HepG2 (cell line): ENCODE results near the gene TNFAIP3.

ENCODE experiments used
- ATF7 ChIP-seq, 2 experiments: fragments of 450-650 bp in 1 of 2; sonication (generic) in 1 of 2; formaldehyde crosslinking in 1 of 2; IDR thresholded peaks; 2 replicates each; pipeline versions ENCODE4 v1.4.0 to v1.6.1; 2016 to 2020; ENCODE audit warnings: antibody characterized with exemption in 1 of 2, mild to moderate bottlenecking in 1 of 2, missing genetic modification reagents in 1 of 2
- FOXC1 ChIP-seq: sonication (generic); formaldehyde crosslinking; IDR thresholded peaks from 2 replicates; pipeline ENCODE4 v1.8.0; 2022; ENCODE audit warnings: mild to moderate bottlenecking, missing genetic modification reagents, borderline replicate concordance
- KLF12 ChIP-seq: sonication (generic); formaldehyde crosslinking; IDR thresholded peaks from 2 replicates; pipeline ENCODE4 v1.4.0; 2020; ENCODE audit warnings: missing genetic modification reagents, borderline replicate concordance
- SP1 ChIP-seq, 2 experiments: fragments of 450-650 bp in 1 of 2; sonication (generic) in 1 of 2; formaldehyde crosslinking in 1 of 2; IDR thresholded peaks; 2 replicates each; pipeline versions ENCODE4 v1.4.0 to v1.6.1; 2016 to 2020; ENCODE audit warnings: missing genetic modification reagents in 1 of 2
- TF ChIP-seq, protein P1 (sequence below): sonication (generic); formaldehyde crosslinking; IDR thresholded peaks from 2 replicates; pipeline ENCODE4 v1.5.0; 2020; ENCODE audit warnings: mild to moderate bottlenecking, missing genetic modification reagents, moderate library complexity
- TF ChIP-seq, protein P2 (sequence below): IDR thresholded peaks from 2 replicates; pipeline ENCODE4 v1.6.1; 2012; ENCODE audit warnings: low read length, improper control_type of control experiment
- TF ChIP-seq, protein P3 (sequence below): IDR thresholded peaks from 2 replicates; pipeline ENCODE4 v1.6.1; 2012; ENCODE audit warnings: low read depth, low read length, improper control_type of control experiment

DNA sequence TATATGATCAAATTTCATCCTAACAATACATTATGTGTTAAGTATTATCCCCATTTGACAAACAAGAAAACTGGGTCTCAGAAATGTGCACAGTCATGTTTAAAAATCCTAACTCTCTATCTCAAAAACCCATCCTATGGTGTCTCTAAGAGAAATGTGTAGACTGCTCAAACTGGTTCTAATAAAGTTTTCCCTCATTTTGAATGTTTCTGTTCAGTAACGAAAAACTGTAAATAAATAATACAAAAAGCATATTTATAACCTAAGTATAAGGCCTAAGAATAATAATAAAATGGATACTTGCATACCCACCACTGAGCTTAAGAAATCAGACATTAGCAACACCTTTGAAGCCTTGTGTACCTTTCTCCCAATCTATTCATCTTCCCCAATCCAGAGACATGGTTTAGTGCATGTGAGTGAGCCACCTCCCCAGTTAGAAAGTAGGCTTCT, 39.0 kb downstream of the TNFAIP3 start:
- no peak for TF ChIP-seq KLF12 (CRISPR knock-in tag)
- TF ChIP-seq, protein P1, sequence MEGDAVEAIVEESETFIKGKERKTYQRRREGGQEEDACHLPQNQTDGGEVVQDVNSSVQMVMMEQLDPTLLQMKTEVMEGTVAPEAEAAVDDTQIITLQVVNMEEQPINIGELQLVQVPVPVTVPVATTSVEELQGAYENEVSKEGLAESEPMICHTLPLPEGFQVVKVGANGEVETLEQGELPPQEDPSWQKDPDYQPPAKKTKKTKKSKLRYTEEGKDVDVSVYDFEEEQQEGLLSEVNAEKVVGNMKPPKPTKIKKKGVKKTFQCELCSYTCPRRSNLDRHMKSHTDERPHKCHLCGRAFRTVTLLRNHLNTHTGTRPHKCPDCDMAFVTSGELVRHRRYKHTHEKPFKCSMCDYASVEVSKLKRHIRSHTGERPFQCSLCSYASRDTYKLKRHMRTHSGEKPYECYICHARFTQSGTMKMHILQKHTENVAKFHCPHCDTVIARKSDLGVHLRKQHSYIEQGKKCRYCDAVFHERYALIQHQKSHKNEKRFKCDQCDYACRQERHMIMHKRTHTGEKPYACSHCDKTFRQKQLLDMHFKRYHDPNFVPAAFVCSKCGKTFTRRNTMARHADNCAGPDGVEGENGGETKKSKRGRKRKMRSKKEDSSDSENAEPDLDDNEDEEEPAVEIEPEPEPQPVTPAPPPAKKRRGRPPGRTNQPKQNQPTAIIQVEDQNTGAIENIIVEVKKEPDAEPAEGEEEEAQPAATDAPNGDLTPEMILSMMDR (CRISPR knock-in tag) = no peak
- TF ChIP-seq FOXC1 (CRISPR knock-in tag) = no peak
- TF ChIP-seq ATF7 (IDR thresholded peaks at IDR 0.05) = no peak
- TF ChIP-seq ATF7 (CRISPR knock-in tag; IDR thresholded peaks at IDR 0.05) = no peak
- no peak for TF ChIP-seq SP1 (IDR thresholded peaks at IDR 0.05)
- TF ChIP-seq SP1 (CRISPR knock-in tag; IDR thresholded peaks at IDR 0.05) = no peak
- TF ChIP-seq, protein P2, sequence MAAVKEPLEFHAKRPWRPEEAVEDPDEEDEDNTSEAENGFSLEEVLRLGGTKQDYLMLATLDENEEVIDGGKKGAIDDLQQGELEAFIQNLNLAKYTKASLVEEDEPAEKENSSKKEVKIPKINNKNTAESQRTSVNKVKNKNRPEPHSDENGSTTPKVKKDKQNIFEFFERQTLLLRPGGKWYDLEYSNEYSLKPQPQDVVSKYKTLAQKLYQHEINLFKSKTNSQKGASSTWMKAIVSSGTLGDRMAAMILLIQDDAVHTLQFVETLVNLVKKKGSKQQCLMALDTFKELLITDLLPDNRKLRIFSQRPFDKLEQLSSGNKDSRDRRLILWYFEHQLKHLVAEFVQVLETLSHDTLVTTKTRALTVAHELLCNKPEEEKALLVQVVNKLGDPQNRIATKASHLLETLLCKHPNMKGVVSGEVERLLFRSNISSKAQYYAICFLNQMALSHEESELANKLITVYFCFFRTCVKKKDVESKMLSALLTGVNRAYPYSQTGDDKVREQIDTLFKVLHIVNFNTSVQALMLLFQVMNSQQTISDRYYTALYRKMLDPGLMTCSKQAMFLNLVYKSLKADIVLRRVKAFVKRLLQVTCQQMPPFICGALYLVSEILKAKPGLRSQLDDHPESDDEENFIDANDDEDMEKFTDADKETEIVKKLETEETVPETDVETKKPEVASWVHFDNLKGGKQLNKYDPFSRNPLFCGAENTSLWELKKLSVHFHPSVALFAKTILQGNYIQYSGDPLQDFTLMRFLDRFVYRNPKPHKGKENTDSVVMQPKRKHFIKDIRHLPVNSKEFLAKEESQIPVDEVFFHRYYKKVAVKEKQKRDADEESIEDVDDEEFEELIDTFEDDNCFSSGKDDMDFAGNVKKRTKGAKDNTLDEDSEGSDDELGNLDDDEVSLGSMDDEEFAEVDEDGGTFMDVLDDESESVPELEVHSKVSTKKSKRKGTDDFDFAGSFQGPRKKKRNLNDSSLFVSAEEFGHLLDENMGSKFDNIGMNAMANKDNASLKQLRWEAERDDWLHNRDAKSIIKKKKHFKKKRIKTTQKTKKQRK = no peak
- TF ChIP-seq, protein P3, sequence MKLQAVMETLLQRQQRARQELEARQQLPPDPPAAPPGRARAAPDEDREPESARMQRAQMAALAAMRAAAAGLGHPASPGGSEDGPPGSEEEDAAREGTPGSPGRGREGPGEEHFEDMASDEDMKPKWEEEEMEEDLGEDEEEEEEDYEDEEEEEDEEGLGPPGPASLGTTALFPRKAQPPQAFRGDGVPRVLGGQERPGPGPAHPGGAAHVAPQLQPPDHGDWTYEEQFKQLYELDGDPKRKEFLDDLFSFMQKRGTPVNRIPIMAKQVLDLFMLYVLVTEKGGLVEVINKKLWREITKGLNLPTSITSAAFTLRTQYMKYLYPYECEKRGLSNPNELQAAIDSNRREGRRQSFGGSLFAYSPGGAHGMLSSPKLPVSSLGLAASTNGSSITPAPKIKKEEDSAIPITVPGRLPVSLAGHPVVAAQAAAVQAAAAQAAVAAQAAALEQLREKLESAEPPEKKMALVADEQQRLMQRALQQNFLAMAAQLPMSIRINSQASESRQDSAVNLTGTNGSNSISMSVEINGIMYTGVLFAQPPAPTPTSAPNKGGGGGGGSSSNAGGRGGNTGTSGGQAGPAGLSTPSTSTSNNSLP = no peak
